PFSK-1 (cell line): ENCODE results near the gene SLX9.

Source experiments
- POLR2AphosphoS5 ChIP-seq: IDR thresholded peaks from 2 replicates; pipeline ENCODE4 v1.6.1; 2012; ENCODE audit warnings: low read depth, mild to moderate bottlenecking, control low read depth, low read length, moderate library complexity
- REST ChIP-seq, 2 experiments: IDR thresholded peaks; 2 replicates each; pipeline versions ENCODE4 v1.6.1 to v1.8.0; 2011 to 2012; ENCODE audit warnings: low read depth in 2 of 2, low read length in 2 of 2, control low read depth in 1 of 2, inconsistent platforms in 1 of 2, mild to moderate bottlenecking in 1 of 2, moderate library complexity in 1 of 2; ENCODE audit not compliant: insufficient read depth in 1 of 2
- SIN3A ChIP-seq: IDR thresholded peaks from 2 replicates; pipeline ENCODE4 v1.6.1; 2012; ENCODE audit warnings: mild to moderate bottlenecking, low read length, moderate library complexity, borderline replicate concordance; ENCODE audit not compliant: insufficient read depth
- TAF1 ChIP-seq: IDR thresholded peaks from 2 replicates; pipeline ENCODE4 v1.6.1; 2012; ENCODE audit warnings: low read length, control low read depth, borderline replicate concordance; ENCODE audit not compliant: insufficient read depth

- TF ChIP-seq POLR2AphosphoS5: no peak
- TF ChIP-seq REST (IDR thresholded peaks at IDR 0.05; ENCODE audit: insufficient read depth in 1 of 2, low read depth in 2 of 2, low read length in 2 of 2): no peak
- no peak for TF ChIP-seq TAF1
- TF ChIP-seq SIN3A: no peak
Observed at GRCh38 chr21:44918107-44918470, 21.7 kb upstream of the SLX9 start.
